Measurements from ENCODE around the gene NBL1. TPM values are rescaled to one million over a fixed set of nuclear protein-coding genes. Genes with fewer than 3 reads are reported as not detected.

The NBL1 gene
- total and polyA plus RNA-seq, 4 donors = 0.72 to 4.4 (median 1.7) TPM

DNA sequence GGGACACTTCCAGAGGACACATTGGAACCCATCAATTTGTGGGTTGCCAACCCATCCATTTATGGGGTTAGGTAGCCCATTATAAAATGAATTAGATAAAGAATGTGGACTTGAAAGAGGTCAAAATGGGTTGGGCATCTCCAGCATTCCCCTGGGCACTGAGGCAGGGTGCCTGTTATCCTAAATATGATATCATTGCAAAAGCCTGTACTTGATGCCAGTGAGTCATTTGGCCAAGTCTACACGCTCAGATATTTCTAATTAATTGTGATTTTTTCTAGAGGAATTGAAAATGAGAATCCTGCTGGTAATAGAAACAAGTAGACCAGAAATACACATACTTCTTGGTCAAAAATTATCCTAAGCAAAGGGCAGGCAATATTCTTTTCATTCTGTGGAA, 21.9 kb upstream of the NBL1 start:
- WGBS = 96% methylated on average over 1 of the region's 1 CpG
- Histone ChIP-seq H3K27me3 (ENCODE audit: control insufficient read depth in 4 of 4, insufficient read depth in 4 of 4, low read length in 3 of 4) (no peaks in the 10 kb centered on the region), H3K27ac (ENCODE audit: low read depth in 1 of 2, low read length in 2 of 2) (no peak overlapping the region), H3K9ac (ENCODE audit: low read depth in 1 of 2, low read length in 2 of 2) (no peak overlapping the region), H3K36me3 (ENCODE audit: control insufficient read depth in 4 of 4, insufficient read depth in 3 of 4, low read depth in 1 of 4, low read length in 3 of 4) (peaks cover 7 to 15% (median 14%) of the 10 kb centered on the region in 4 donors), H3K4me1 (ENCODE audit: control insufficient read depth in 4 of 4, insufficient read depth in 4 of 4, low read length in 3 of 4) (peaks cover 0 to 11% (median 8%) of the 10 kb centered on the region in 4 donors), H3K4me3 (ENCODE audit: low read depth in 1 of 3, low read length in 3 of 3) (no peak overlapping the region), H3K9me3 (ENCODE audit: control insufficient read depth in 4 of 4, low read length in 3 of 4) (no peaks in the 10 kb centered on the region)
- TF ChIP-seq, protein P1, sequence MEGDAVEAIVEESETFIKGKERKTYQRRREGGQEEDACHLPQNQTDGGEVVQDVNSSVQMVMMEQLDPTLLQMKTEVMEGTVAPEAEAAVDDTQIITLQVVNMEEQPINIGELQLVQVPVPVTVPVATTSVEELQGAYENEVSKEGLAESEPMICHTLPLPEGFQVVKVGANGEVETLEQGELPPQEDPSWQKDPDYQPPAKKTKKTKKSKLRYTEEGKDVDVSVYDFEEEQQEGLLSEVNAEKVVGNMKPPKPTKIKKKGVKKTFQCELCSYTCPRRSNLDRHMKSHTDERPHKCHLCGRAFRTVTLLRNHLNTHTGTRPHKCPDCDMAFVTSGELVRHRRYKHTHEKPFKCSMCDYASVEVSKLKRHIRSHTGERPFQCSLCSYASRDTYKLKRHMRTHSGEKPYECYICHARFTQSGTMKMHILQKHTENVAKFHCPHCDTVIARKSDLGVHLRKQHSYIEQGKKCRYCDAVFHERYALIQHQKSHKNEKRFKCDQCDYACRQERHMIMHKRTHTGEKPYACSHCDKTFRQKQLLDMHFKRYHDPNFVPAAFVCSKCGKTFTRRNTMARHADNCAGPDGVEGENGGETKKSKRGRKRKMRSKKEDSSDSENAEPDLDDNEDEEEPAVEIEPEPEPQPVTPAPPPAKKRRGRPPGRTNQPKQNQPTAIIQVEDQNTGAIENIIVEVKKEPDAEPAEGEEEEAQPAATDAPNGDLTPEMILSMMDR (IDR thresholded peaks at IDR 0.05; ENCODE audit: low read depth, low read length, missing input control) = no peak
- no peak for TF ChIP-seq GABPA (IDR thresholded peaks at IDR 0.05 in 1 of 2, conservative IDR thresholded peaks at IDR 0.05 in 1 of 2)
- TF ChIP-seq, protein P2, sequence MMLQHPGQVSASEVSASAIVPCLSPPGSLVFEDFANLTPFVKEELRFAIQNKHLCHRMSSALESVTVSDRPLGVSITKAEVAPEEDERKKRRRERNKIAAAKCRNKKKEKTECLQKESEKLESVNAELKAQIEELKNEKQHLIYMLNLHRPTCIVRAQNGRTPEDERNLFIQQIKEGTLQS (IDR thresholded peaks at IDR 0.05) = no peak
- TF ChIP-seq RXRA (IDR thresholded peaks at IDR 0.05) = no peak
- TF ChIP-seq RAD21 (IDR thresholded peaks at IDR 0.05) = no peak
- no peak for TF ChIP-seq JUND (IDR thresholded peaks at IDR 0.05)
- TF ChIP-seq HNF4A (conservative IDR thresholded peaks at IDR 0.05) = no peak
- TF ChIP-seq MAX (IDR thresholded peaks at IDR 0.05) = no peak
- TF ChIP-seq ZBTB33 (IDR thresholded peaks at IDR 0.05) = no peak
- no peak for DNase-seq (ENCODE audit: low spot score)

- DNase-seq (ENCODE audit: low spot score) = no peak
- 72% methylated on average over 3 of the region's 3 CpGs for WGBS
- Histone ChIP-seq H3K27ac (ENCODE audit: low read depth in 1 of 2, low read length in 2 of 2) (no peak overlapping the region), H3K9me3 (ENCODE audit: control insufficient read depth in 4 of 4, low read length in 3 of 4) (no peaks in the 10 kb centered on the region), H3K36me3 (ENCODE audit: control insufficient read depth in 4 of 4, insufficient read depth in 3 of 4, low read depth in 1 of 4, low read length in 3 of 4) (peaks cover 7 to 19% (median 16%) of the 10 kb centered on the region in 4 donors), H3K4me3 (ENCODE audit: low read depth in 1 of 3, low read length in 3 of 3) (no peak overlapping the region), H3K4me1 (ENCODE audit: control insufficient read depth in 4 of 4, insufficient read depth in 4 of 4, low read length in 3 of 4) (peaks cover 0 to 11% (median 8%) of the 10 kb centered on the region in 4 donors), H3K27me3 (ENCODE audit: control insufficient read depth in 4 of 4, insufficient read depth in 4 of 4, low read length in 3 of 4) (no peaks in the 10 kb centered on the region), H3K9ac (ENCODE audit: low read depth in 1 of 2, low read length in 2 of 2) (no peak overlapping the region)
- peak; percentile 18 for TF ChIP-seq SP1 (IDR thresholded peaks at IDR 0.05)
- no peak for TF ChIP-seq FOXA1 (IDR thresholded peaks at IDR 0.05)
- TF ChIP-seq RXRA (IDR thresholded peaks at IDR 0.05) = no peak
- no peak for TF ChIP-seq MAX (IDR thresholded peaks at IDR 0.05)
- TF ChIP-seq, protein P2 (IDR thresholded peaks at IDR 0.05) = peak; percentile 14
- no peak for TF ChIP-seq GABPA (IDR thresholded peaks at IDR 0.05 in 1 of 2, conservative IDR thresholded peaks at IDR 0.05 in 1 of 2)
- TF ChIP-seq REST (IDR thresholded peaks at IDR 0.05) = no peak
- no peak for TF ChIP-seq FOXA2 (IDR thresholded peaks at IDR 0.05)
- TF ChIP-seq ZBTB33 (IDR thresholded peaks at IDR 0.05) = no peak
- TF ChIP-seq RAD21 (IDR thresholded peaks at IDR 0.05) = no peak
- no peak for TF ChIP-seq EGR1 (IDR thresholded peaks at IDR 0.05; ENCODE audit: low read depth in 2 of 2)
- no peak for TF ChIP-seq YY1 (IDR thresholded peaks at IDR 0.05)
- peak in 1 of 2 donors; percentile 56 for TF ChIP-seq JUND (IDR thresholded peaks at IDR 0.05)
- no peak for TF ChIP-seq TAF1 (conservative IDR thresholded peaks at IDR 0.05)
- no peak for TF ChIP-seq HNF4G (IDR thresholded peaks at IDR 0.05)
- TF ChIP-seq, protein P1 (IDR thresholded peaks at IDR 0.05; ENCODE audit: low read depth, low read length, missing input control) = no peak
- TF ChIP-seq HNF4A (conservative IDR thresholded peaks at IDR 0.05) = peak; percentile 41 to 66
- TF ChIP-seq NR2F2 (IDR thresholded peaks at IDR 0.05) = no peak
Measured at GRCh38 chr1:19623523-19623922, 20.6 kb upstream of the NBL1 start.
